ENCODE results near the gene MTCL1. TPM values are rescaled to one million over a fixed set of nuclear protein-coding genes. Genes with fewer than 3 reads are reported as not detected.

Gene MTCL1
- total and polyA plus RNA-seq, 12 donors, result 0.43 to 12.5 (median 2.1) TPM

GRCh38 chr18:8826514-8826913 is 121.2 kb downstream of the MTCL1 start:
- WGBS, 4 donors, result 58 to 79% (median 75%) methylated on average over 3 of the region's 3 CpGs
- no peaks in the 10 kb centered on the region for H3K9me3 ChIP-seq (replicated peaks in 1 of 3)
- TF ChIP-seq CTCF (IDR thresholded peaks at IDR 0.05), result no peak
- TF ChIP-seq POLR2A (IDR thresholded peaks at IDR 0.05), result no peak
- intact Hi-C loops (cut with DNase I), result no loop called here
- DNase-seq, result no peak
- no peak overlapping the region for H3K4me3 ChIP-seq
- no peak overlapping the region for H3K27ac ChIP-seq
- no peaks in the 10 kb centered on the region for H3K36me3 ChIP-seq (replicated peaks in 1 of 2)
- no peaks in the 10 kb centered on the region for H3K4me1 ChIP-seq (replicated peaks in 1 of 2)
- H3K27me3 ChIP-seq, result peaks cover 10% of the 10 kb centered on the region

GRCh38 chr18:8826971-8827370 is 121.6 kb downstream of the MTCL1 start:
- WGBS, 4 donors, result 90 to 96% (median 93%) methylated on average over 8 to 12 of the region's 12 CpGs
- no peaks in the 10 kb centered on the region for H3K36me3 ChIP-seq (replicated peaks in 1 of 2)
- H3K4me3 ChIP-seq, result no peak overlapping the region
- H3K27me3 ChIP-seq, result peaks cover 10% of the 10 kb centered on the region
- TF ChIP-seq CTCF (IDR thresholded peaks at IDR 0.05), result no peak
- TF ChIP-seq POLR2A (IDR thresholded peaks at IDR 0.05), result no peak
- H3K9me3 ChIP-seq (replicated peaks in 1 of 3), result no peaks in the 10 kb centered on the region
- intact Hi-C loops (cut with DNase I), result no loop called here
- DNase-seq, result no peak
- no peaks in the 10 kb centered on the region for H3K4me1 ChIP-seq (replicated peaks in 1 of 2)
- no peak overlapping the region for H3K27ac ChIP-seq

- DNase-seq, result no peak
- H3K27ac ChIP-seq, result no peak overlapping the region
- no peak overlapping the region for H3K4me3 ChIP-seq
- no peaks in the 10 kb centered on the region for H3K4me1 ChIP-seq (replicated peaks in 1 of 2)
- no peaks in the 10 kb centered on the region for H3K36me3 ChIP-seq (replicated peaks in 1 of 2)
- intact Hi-C loops (cut with DNase I), result no loop called here
- no peak for TF ChIP-seq CTCF (IDR thresholded peaks at IDR 0.05)
- no peak for TF ChIP-seq POLR2A (IDR thresholded peaks at IDR 0.05)
- H3K9me3 ChIP-seq (replicated peaks in 1 of 3), result no peaks in the 10 kb centered on the region
- H3K27me3 ChIP-seq, result peaks cover 10% of the 10 kb centered on the region
- WGBS, 4 donors, result 81 to 87% (median 83%) methylated on average over 7 of the region's 7 CpGs
Observed at GRCh38 chr18:8828300-8828699, 122.9 kb downstream of the MTCL1 start.

- no peak overlapping the region for H3K27ac ChIP-seq
- no peaks in the 10 kb centered on the region for H3K9me3 ChIP-seq (replicated peaks in 1 of 3)
- H3K27me3 ChIP-seq, result peaks cover 5% of the 10 kb centered on the region
- no peak overlapping the region for H3K4me3 ChIP-seq
- WGBS, 4 donors, result 62 to 69% (median 65%) methylated on average over 10 of the region's 10 CpGs
- TF ChIP-seq POLR2A (IDR thresholded peaks at IDR 0.05) (no peak), CTCF (IDR thresholded peaks at IDR 0.05) (no peak)
- no peak for DNase-seq
- H3K4me1 ChIP-seq (replicated peaks in 1 of 2), result no peaks in the 10 kb centered on the region
- no peaks in the 10 kb centered on the region for H3K36me3 ChIP-seq (replicated peaks in 1 of 2)
- intact Hi-C loops (cut with DNase I), result no loop called here
Observed at GRCh38 chr18:8828798-8829197, 123.4 kb downstream of the MTCL1 start.

Data from adrenal gland (tissue), 12 donors.